HepG2 (cell line): ENCODE measurements around the gene NR2F6. TPM values are rescaled to one million over a fixed set of nuclear protein-coding genes. Genes with fewer than 3 reads are reported as not detected.

Experiments used
- ATAC-seq: fragments of 200-7000 bp; cut with Tn5 transposase; 3 replicates; pipeline ENCODE4 v1.9.1; 2020; ENCODE audit warnings: mild to moderate bottlenecking, moderate library complexity
- BruUV-seq: library from RNA; stranded (reverse); fragments of 400-500 nt; replicated peaks from 2 replicates; lab custom pipeline; 2021; lab: Mats Ljungman, UMichigan
- CTCF ChIA-PET: fragments of 300-600 bp; formaldehyde crosslinking; extraction: SDS; loops from one replicate; lab custom pipeline; 2021; ENCODE audit warnings: low total read pairs, inconsistent platforms, low intra/inter-chr PET ratio; lab: Yijun Ruan, JAX
- POLR2A ChIA-PET: fragments of 350-600 bp; sonication (Branson Sonifier 250); formaldehyde crosslinking; loops from one replicate; lab custom pipeline; 2020; ENCODE audit warnings: antibody characterized with exemption, inconsistent platforms; lab: Yijun Ruan, JAX
- DNase-seq: peaks from one replicate; pipeline ENCODE4 v3.0.0-alpha.2; 2015; ENCODE audit warnings: low spot score
- FAIRE-seq: peaks from 3 replicates; lab custom pipeline; 2011; peaks lifted over from hg19 to GRCh38; lab: Jason Lieb, UNC
- H2AFZ ChIP-seq: one replicate; pipeline ENCODE4 v1.6.1; 2011; ENCODE audit warnings: low read length, inconsistent platforms
- H3K27ac ChIP-seq: fragments of 300-600 bp; 3 replicates; pipeline ENCODE4 v1.8.0; 2011; ENCODE audit warnings: mixed run types, mild to moderate bottlenecking, mixed read lengths, low read length, inconsistent platforms; ENCODE audit not compliant: insufficient read depth; ENCODE audit errors: extremely low read length
- H3K27me3 ChIP-seq, 2 experiments: fragments of 200-600 bp in 1 of 2; 2 replicates in 1 of 2; 3 replicates in 1 of 2; pipeline versions ENCODE4 v1.6.0 to v1.8.0; 2011; ENCODE audit warnings: low read length in 2 of 2, mild to moderate bottlenecking in 2 of 2, moderate library complexity in 2 of 2, inconsistent platforms in 1 of 2; ENCODE audit not compliant: insufficient read depth in 2 of 2, control insufficient read depth in 1 of 2
- H3K36me3 ChIP-seq, 2 experiments: fragments of 200-600 bp in 1 of 2; replicated peaks in 1 of 2; 2 replicates in 1 of 2; 3 replicates in 1 of 2; pipeline versions ENCODE4 v1.5.1 to v1.8.0; 2011; ENCODE audit warnings: low read length in 2 of 2, inconsistent platforms in 1 of 2; ENCODE audit not compliant: insufficient read depth in 2 of 2, control insufficient read depth in 1 of 2
- H3K4me1 ChIP-seq: 2 replicates; pipeline ENCODE4 v1.5.1; 2012; ENCODE audit warnings: low read length, inconsistent platforms; ENCODE audit not compliant: insufficient read depth
- H3K4me2 ChIP-seq: 2 replicates; pipeline ENCODE4 v1.6.0; 2011; ENCODE audit warnings: low read depth, low read length, inconsistent platforms
- H3K4me3 ChIP-seq, 3 experiments: fragments of 200-600 bp in 1 of 3; sonication (generic), shearing (Covaris generic) in 1 of 3; replicated peaks in 1 of 3; 2 replicates each; pipeline ENCODE4 v1.5.1; 2011 to 2016; ENCODE audit warnings: low read length in 3 of 3, inconsistent platforms in 2 of 3, low read depth in 2 of 3, mild to moderate bottlenecking in 2 of 3, control low read depth in 1 of 3, mixed read lengths in 1 of 3; ENCODE audit not compliant: insufficient read depth in 1 of 3
- H3K79me2 ChIP-seq: one replicate; pipeline ENCODE4 v1.6.1; 2011; ENCODE audit warnings: low read length, inconsistent platforms; ENCODE audit not compliant: insufficient read depth
- H3K9ac ChIP-seq: 2 replicates; pipeline ENCODE4 v1.6.0; 2011; ENCODE audit warnings: mild to moderate bottlenecking, low read depth, low read length, inconsistent platforms; ENCODE audit not compliant: insufficient read depth
- H3K9me3 ChIP-seq: 2 replicates; pipeline ENCODE4 v1.5.1; 2012; ENCODE audit warnings: mild to moderate bottlenecking, low read length
- H4K20me1 ChIP-seq: 2 replicates; pipeline ENCODE4 v1.6.0; 2011; ENCODE audit warnings: inconsistent platforms, mild to moderate bottlenecking, low read length, moderate library complexity; ENCODE audit not compliant: insufficient read depth
- AGO2 ChIP-seq: fragments of 200-400 bp; formaldehyde crosslinking; optimal IDR thresholded peaks from 2 replicates; pipeline ENCODE3; 2017; ENCODE audit warnings: mild to moderate bottlenecking, low read depth, low read length, moderate library complexity
- AHR ChIP-seq: IDR thresholded peaks from 2 replicates; pipeline ENCODE4 v1.6.1; 2018; ENCODE audit warnings: missing genetic modification reagents, missing compliant biosample characterization
- DMAP1 ChIP-seq: IDR thresholded peaks from 2 replicates; pipeline ENCODE4 v1.6.1; 2016
- GATAD2A ChIP-seq: IDR thresholded peaks from 2 replicates; pipeline ENCODE4 v1.6.1; 2016
- HNF4A ChIP-seq: sonication (generic); formaldehyde crosslinking; IDR thresholded peaks from 2 replicates; pipeline ENCODE4 v1.4.0; 2020; ENCODE audit warnings: missing genetic modification reagents
- MEF2D ChIP-seq: sonication (generic); formaldehyde crosslinking; IDR thresholded peaks from 2 replicates; pipeline ENCODE4 v1.5.1; 2020; ENCODE audit warnings: mild to moderate bottlenecking, missing genetic modification reagents
- MTA1 ChIP-seq: sonication (generic); formaldehyde crosslinking; IDR thresholded peaks from 2 replicates; pipeline ENCODE4 v1.4.0; 2020; ENCODE audit warnings: missing genetic modification reagents, mild to moderate bottlenecking, borderline replicate concordance
- NR2F1 ChIP-seq, 2 experiments: fragments of 450-650 bp in 1 of 2; formaldehyde crosslinking in 1 of 2; IDR thresholded peaks; 2 replicates each; pipeline versions ENCODE4 v1.5.0 to v1.6.1; 2016 to 2020; ENCODE audit warnings: mild to moderate bottlenecking in 1 of 2, missing compliant biosample characterization in 1 of 2, missing genetic modification reagents in 1 of 2, moderate library complexity in 1 of 2
- POLR2A ChIP-seq, 2 experiments: IDR thresholded peaks; 2 replicates each; pipeline ENCODE4 v1.6.1; 2011; ENCODE audit warnings: low read depth in 2 of 2, low read length in 2 of 2, mild to moderate bottlenecking in 1 of 2, moderate library complexity in 1 of 2; ENCODE audit not compliant: insufficient read depth in 1 of 2
- PPARG ChIP-seq: conservative IDR thresholded peaks from 2 replicates; pipeline ENCODE4 v1.6.1; 2016; ENCODE audit warnings: missing biosample characterization, missing genetic modification reagents
- RARA ChIP-seq: IDR thresholded peaks from 2 replicates; pipeline ENCODE4 v1.6.1; 2016; ENCODE audit warnings: missing genetic modification reagents, missing compliant biosample characterization
- RBFOX2 ChIP-seq: fragments of 200-400 bp; formaldehyde crosslinking; IDR thresholded peaks from 2 replicates; pipeline ENCODE4 v1.6.1; 2017; ENCODE audit warnings: low read depth, mild to moderate bottlenecking, low read length
- RFXANK ChIP-seq: IDR thresholded peaks from 2 replicates; pipeline ENCODE4 v1.6.1; 2016
- RXRB ChIP-seq: IDR thresholded peaks from 2 replicates; pipeline ENCODE4 v1.6.1; 2016; ENCODE audit warnings: borderline replicate concordance, missing genetic modification reagents, missing compliant biosample characterization
- TEAD3 ChIP-seq: optimal IDR thresholded peaks from 2 replicates; pipeline ENCODE3; 2016; ENCODE audit warnings: borderline replicate concordance
- ZBTB7B ChIP-seq: sonication (generic); formaldehyde crosslinking; IDR thresholded peaks from 2 replicates; pipeline ENCODE4 v1.4.0; 2020; ENCODE audit warnings: missing genetic modification reagents
- ZFX ChIP-seq: sonication (generic); formaldehyde crosslinking; IDR thresholded peaks from 2 replicates; pipeline ENCODE4 v1.4.0; 2020; ENCODE audit warnings: mild to moderate bottlenecking, low read depth, missing genetic modification reagents, moderate library complexity
- ZNF205 ChIP-seq: IDR thresholded peaks from 2 replicates; pipeline ENCODE4 v1.6.1; 2018; ENCODE audit warnings: missing biosample characterization, missing genetic modification reagents
- ZNF263 ChIP-seq: sonication (generic); formaldehyde crosslinking; IDR thresholded peaks from 2 replicates; pipeline ENCODE4 v1.4.0; 2020; ENCODE audit warnings: missing genetic modification reagents
- ZNF331 ChIP-seq: sonication (generic); formaldehyde crosslinking; IDR thresholded peaks from 2 replicates; pipeline ENCODE4 v1.4.0; 2020; ENCODE audit warnings: missing genetic modification reagents
- WGBS: methylation state at CpG from one replicate; pipeline ENCODE4 v1.1.6; 2017; ENCODE audit warnings: low lambda C conversion rate; 5-methylcytosine and 5-hydroxymethylcytosine counted together
- in situ Hi-C: cut with HindIII; loops from 2 replicates; pipeline ENCODE4 v1.10.0; 2017; ENCODE audit warnings: low pct_unique_long_range_greater_than_20kb; ENCODE audit not compliant: extremely low pct_ligation_motif_present
- intact Hi-C: fragments of 100-400 bp; cut with micrococcal nuclease; formaldehyde crosslinking; loops from one replicate; pipeline ENCODE4 v1.10.0; 2022; ENCODE audit not compliant: unreplicated experiment
- polyA plus RNA-seq, 8 experiments: library from polyadenylated mRNA; depleted of rRNA in 3 of 8; stranded (reverse) in 7 of 8; unstranded in 1 of 8; fragments of >200 nt; fragmentation: Illumina TruSeq in 4 of 8; extraction: Trizol in 4 of 8; gene quantifications; 2 replicates each; pipeline versions ENCODE4 v1.2.1 to v1.2.3, GENCODE V29; 2011 to 2016; ENCODE audit warnings: low read depth in 4 of 8, missing spikeins in 1 of 8, mixed read lengths in 1 of 8; ENCODE audit not compliant: insufficient read depth in 1 of 8
- total RNA-seq, 5 experiments: library from RNA; depleted of rRNA; stranded (reverse); fragments of >200 nt; fragmentation: Illumina TruSeq; extraction: Trizol; gene quantifications; 2 replicates each; pipeline ENCODE4 v1.2.3, GENCODE V29; 2016; ENCODE audit warnings: low read depth in 1 of 5
- TF ChIP-seq, protein P1 (sequence below): sonication (generic); formaldehyde crosslinking; IDR thresholded peaks from 2 replicates; pipeline ENCODE4 v1.4.0; 2020; ENCODE audit warnings: missing genetic modification reagents, mild to moderate bottlenecking, borderline replicate concordance
- TF ChIP-seq, protein P2 (sequence below): sonication (generic); formaldehyde crosslinking; IDR thresholded peaks from 2 replicates; pipeline ENCODE4 v1.4.0; 2020; ENCODE audit warnings: missing genetic modification reagents
- TF ChIP-seq, protein P3 (sequence below): sonication (generic); formaldehyde crosslinking; IDR thresholded peaks from 2 replicates; pipeline ENCODE4 v1.4.0; 2020; ENCODE audit warnings: missing genetic modification reagents, low read depth, mild to moderate bottlenecking, borderline replicate concordance

Gene NR2F6
- total and polyA plus RNA-seq, 2 of the 13 experiments (the other 11 are each of a cell fraction or from before 2014, with no cell fraction given): 30.9 to 72.4 TPM

- CTCF ChIA-PET: no interaction called here
- ATAC-seq (peak; percentile 54), FAIRE-seq (peak; percentile 28), DNase-seq (no peak)
- BruUV-seq: no TSS peak
- Histone ChIP-seq H3K4me2 (peak overlapping the region; percentile 24; the same call in 1 of the 2 replicates), H3K27me3 (no peaks in the 10 kb centered on the region), H3K4me1 (peaks cover 25% of the 10 kb centered on the region), H3K79me2 (no peaks in the 10 kb centered on the region), H2AFZ (no peak overlapping the region), H3K9ac (0 out of 2 replicates have a peak overlapping the region, but pooled peaks have one; percentile 7), H3K36me3 (peaks cover 0 to 6% of the 10 kb centered on the region in 2 experiments; a peak in 2 of 5 replicates), H3K9me3 (no peaks in the 10 kb centered on the region), H4K20me1 (no peaks in the 10 kb centered on the region), H3K27ac (peak overlapping the region; percentile 34), H3K4me3 (no peak overlapping the region)
- POLR2A ChIA-PET: interaction anchor here (0.6 to 1.5 kb wide), 7 partner anchors 11 to 89 kb away, joined by 3 to 5 read pairs (median 4); partner anchors contain the start of genes BABAM1 and DDA1
- in situ Hi-C loops: no loop called here
- intact Hi-C loops: no loop called here
- WGBS: 41% methylated on average over 12 of the region's 14 CpGs
- TF ChIP-seq ZNF263 (CRISPR knock-in tag): peak; percentile 79
- TF ChIP-seq MTA1 (CRISPR knock-in tag): peak; percentile 74; the same call in 1 of the 2 replicates
- TF ChIP-seq, protein P1, sequence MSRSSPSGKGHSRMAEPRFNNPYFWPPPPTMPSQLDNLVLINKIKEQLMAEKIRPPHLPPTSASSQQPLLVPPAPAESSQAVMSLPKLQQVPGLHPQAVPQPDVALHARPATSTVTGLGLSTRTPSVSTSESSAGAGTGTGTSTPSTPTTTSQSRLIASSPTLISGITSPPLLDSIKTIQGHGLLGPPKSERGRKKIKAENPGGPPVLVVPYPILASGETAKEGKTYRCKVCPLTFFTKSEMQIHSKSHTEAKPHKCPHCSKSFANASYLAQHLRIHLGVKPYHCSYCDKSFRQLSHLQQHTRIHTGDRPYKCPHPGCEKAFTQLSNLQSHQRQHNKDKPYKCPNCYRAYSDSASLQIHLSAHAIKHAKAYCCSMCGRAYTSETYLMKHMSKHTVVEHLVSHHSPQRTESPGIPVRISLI (CRISPR knock-in tag): peak; percentile 35; the same call in 1 of the 2 replicates
- TF ChIP-seq ZFX (CRISPR knock-in tag): peak; percentile 34; the same call in 1 of the 2 replicates
- no peak for TF ChIP-seq RBFOX2
- TF ChIP-seq PPARG: peak; percentile 44; the same call in 1 of the 2 replicates
- 0 out of 4 replicates have a peak, but pooled peaks of 1 of the 2 experiments have one; percentile 17 for TF ChIP-seq NR2F1 (CRISPR knock-in tag; IDR thresholded peaks at IDR 0.05)
- TF ChIP-seq RFXANK (CRISPR knock-in tag): no peak
- 0 out of 2 replicates have a peak, but pooled peaks have one; percentile 42 for TF ChIP-seq RXRB (CRISPR knock-in tag)
- TF ChIP-seq MEF2D (CRISPR knock-in tag): no peak
- TF ChIP-seq, protein P2, sequence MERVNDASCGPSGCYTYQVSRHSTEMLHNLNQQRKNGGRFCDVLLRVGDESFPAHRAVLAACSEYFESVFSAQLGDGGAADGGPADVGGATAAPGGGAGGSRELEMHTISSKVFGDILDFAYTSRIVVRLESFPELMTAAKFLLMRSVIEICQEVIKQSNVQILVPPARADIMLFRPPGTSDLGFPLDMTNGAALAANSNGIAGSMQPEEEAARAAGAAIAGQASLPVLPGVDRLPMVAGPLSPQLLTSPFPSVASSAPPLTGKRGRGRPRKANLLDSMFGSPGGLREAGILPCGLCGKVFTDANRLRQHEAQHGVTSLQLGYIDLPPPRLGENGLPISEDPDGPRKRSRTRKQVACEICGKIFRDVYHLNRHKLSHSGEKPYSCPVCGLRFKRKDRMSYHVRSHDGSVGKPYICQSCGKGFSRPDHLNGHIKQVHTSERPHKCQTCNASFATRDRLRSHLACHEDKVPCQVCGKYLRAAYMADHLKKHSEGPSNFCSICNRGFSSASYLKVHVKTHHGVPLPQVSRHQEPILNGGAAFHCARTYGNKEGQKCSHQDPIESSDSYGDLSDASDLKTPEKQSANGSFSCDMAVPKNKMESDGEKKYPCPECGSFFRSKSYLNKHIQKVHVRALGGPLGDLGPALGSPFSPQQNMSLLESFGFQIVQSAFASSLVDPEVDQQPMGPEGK: 0 out of 2 replicates have a peak, but pooled peaks have one; percentile 21
- TF ChIP-seq ZBTB7B (CRISPR knock-in tag): peak; percentile 27; the same call in 1 of the 2 replicates
- 0 out of 2 replicates have a peak, but pooled peaks have one; percentile 24 for TF ChIP-seq DMAP1
- TF ChIP-seq POLR2A (IDR thresholded peaks at IDR 0.05; ENCODE audit: insufficient read depth in 1 of 2, low read depth in 2 of 2, low read length in 2 of 2): peak in 1 of 2 experiments; percentile 42; a peak in 1 of 4 replicates
- TF ChIP-seq, protein P3, sequence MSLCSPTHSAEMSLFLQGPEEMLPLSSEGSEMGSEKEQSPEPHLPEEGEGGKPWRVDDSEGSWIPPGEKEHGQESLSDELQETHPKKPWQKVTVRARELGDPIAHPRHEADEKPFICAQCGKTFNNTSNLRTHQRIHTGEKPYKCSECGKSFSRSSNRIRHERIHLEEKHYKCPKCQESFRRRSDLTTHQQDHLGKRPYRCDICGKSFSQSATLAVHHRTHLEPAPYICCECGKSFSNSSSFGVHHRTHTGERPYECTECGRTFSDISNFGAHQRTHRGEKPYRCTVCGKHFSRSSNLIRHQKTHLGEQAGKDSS: peak; percentile 90
- peak; percentile 18; the same call in 1 of the 2 replicates for TF ChIP-seq GATAD2A (CRISPR knock-in tag)
- TF ChIP-seq RARA (CRISPR knock-in tag): peak; percentile 68
- peak; percentile 44 for TF ChIP-seq TEAD3 (CRISPR knock-in tag)
- TF ChIP-seq ZNF205 (CRISPR knock-in tag): no peak
- TF ChIP-seq AGO2: peak; percentile 53
- 0 out of 2 replicates have a peak, but pooled peaks have one; percentile 23 for TF ChIP-seq AHR (CRISPR knock-in tag)
- TF ChIP-seq ZNF331 (CRISPR knock-in tag): 0 out of 2 replicates have a peak, but pooled peaks have one; percentile 15
- peak; percentile 19; the same call in 1 of the 2 replicates for TF ChIP-seq HNF4A (CRISPR knock-in tag)
These were observed 25.4 kb downstream of the NR2F6 start for GRCh38 chr19:17220207-17220758.
